ENCODE results near the gene WDR37.

Gene WDR37

DNA sequence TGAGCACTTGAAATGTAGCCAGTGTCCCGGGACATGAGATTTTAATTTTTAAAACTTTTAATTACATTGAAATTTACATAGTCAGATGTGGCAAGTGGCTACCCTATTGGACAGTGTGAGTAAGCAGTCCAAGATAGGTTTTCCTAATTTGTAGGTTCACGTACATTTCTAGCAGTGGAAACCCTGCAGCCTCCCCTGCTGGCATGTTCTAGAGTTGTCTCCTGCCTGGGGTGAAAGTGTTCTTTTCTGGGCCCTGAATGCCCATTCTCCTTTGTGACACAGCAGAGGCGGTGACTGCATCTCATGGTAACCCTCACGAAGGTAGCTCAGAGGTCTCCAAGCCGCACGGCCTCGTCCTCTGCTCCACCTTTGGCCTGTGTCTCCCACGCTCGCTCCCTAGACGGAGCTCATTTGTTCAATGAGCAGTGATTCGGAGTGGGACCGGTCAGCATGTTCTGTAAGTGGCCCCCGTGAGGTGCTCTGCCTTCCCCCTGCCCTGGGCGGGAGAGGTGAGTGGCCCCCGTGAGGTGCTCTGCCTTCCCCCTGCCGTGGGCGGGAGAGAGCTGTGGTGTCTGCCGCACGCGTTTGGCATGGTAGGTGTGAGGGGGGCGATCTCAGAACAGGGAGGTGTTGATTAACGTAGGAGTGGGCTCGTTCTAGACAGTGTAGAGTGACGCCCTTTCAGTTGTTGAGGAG lies 18.0 kb downstream of the WDR37 start:
- DNase-seq (ENCODE audit: low spot score), result peak; percentile 21

DNA sequence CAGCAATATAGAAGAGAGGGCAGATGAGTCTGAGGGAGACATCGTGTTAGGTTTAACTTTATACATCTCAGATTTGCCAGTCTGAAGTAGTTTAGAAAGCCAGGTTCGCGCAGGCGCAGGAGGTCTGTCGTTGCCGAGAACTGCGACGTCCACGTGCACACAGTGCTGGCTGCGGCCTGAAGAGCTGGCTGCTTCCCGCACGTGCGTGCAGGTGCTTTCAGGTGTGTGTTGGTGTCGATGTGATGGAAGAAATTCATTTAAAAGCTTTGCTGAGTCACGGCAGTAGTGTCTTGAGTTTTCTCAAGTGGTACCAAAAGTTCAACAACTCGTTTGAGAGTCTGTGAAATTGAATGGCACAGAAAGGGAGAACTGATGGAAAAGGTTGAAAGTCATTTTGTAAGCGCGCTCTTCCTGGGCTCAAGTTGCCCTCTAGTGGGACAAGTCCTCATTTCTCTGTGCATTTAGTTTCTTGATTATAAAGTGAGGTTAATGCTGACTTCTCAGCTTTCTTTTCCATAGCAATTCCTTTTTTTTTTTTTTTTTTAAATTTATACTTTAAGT lies 18.6 kb downstream of the WDR37 start:
- no peak for DNase-seq (ENCODE audit: low spot score)

DNA sequence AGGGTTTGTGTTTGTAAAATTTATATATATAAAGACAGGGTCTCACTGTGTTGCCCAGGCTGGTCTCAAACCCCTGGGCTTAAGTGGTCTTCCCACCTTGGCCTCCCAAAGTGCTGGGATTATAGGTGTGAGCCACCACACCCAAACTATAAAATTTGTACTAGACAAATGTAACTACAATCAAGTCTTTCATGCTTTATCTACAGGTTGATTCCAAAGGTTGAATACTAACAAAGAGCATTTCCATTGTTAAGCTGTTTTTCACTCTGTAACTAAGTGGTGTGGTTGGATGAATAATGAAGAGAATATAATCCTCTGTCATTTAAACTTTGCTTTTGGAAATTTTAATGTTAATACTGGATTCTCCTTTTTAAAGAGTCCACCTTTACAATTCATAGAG lies 22.5 kb downstream of the WDR37 start:
- DNase-seq (ENCODE audit: low spot score), result no peak

GRCh38 chr10:1083581-1083980 lies 27.4 kb downstream of the WDR37 start:
- no peak for DNase-seq (ENCODE audit: low spot score)

DNA sequence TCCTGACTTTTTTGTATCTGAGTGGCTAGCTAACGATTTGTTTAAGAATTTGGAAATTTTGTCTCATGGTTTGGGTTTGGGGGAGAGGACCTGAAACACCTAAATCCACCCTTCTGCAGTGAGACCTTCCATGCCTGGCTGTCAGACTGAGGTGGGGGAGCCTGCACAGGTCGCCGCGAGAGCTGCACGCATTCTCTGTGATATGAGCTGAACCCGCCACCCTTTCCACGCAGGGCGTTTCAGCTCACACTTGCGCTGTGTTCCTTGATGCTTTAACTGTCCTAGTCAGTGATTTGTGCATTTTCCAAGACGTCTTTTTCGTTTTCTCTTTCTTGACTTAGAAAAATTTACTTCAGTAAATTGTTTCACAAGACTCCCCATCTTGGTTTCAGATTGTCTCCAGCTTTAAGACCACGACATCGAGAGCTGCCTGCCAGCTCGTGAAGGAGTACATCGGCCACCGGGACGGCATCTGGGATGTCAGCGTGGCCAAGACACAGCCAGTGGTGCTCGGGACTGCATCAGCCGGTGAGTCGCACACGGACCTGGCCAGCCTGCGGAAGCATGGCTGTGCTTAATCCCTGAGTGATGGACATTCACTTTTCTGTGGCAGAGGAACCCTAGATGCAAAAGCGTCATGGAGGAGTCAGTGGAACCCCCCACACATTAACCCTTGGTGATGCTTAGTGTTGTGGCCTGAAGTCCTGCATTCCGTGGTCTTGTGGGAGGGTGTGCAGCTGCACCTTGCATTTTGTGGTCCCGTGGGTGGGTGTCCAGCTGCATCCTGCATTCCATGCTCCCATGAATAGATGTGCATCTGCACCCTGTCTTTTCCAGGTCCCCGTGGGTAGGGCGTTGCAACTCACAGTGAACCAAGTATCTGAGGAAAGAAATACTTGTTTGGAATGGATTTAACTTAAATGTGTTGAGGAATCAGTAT lies 28.1 kb downstream of the WDR37 start:
- no peak for DNase-seq (ENCODE audit: low spot score)

DNA sequence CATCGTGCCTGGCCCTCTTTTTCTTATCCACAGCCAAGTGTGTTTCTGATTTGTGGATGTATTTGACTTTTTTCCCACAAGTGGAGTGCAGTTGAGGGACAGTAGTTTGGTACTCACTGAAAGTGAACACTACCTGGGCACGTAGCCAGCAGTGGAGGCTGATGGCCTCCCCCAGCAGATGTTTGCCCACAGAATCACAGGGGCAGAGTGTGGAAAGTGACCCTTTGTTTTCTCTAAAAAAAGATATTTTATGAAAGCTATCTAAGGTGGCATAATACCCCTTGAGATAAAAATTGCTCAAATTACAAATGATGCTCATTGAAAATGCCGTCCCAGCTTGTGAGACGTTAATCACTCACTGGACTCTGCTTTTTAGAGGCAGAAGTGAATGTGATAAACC lies 29.1 kb downstream of the WDR37 start:
- DNase-seq (ENCODE audit: low spot score), result no peak

DNA sequence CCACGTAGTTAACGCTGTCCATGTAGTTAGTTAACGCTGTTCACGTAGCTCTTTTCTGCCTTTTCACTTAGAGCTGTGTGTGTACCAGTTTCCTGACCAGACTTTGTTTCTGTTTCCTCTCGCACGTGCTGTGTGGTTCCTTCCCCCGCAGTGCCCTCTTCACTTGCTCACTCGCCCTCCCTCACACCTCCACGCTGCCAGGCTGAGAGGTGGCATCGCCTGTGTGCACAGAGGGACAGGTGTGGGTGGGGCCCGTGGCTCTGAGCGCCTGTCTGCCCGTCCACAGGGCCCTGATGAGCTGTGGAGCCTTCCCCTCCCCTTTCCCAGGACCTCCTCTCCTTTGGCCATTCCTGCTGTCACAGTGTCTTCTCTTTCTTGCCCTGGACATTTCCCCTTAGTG lies 30.6 kb downstream of the WDR37 start:
- DNase-seq (ENCODE audit: low spot score), result no peak

DNA sequence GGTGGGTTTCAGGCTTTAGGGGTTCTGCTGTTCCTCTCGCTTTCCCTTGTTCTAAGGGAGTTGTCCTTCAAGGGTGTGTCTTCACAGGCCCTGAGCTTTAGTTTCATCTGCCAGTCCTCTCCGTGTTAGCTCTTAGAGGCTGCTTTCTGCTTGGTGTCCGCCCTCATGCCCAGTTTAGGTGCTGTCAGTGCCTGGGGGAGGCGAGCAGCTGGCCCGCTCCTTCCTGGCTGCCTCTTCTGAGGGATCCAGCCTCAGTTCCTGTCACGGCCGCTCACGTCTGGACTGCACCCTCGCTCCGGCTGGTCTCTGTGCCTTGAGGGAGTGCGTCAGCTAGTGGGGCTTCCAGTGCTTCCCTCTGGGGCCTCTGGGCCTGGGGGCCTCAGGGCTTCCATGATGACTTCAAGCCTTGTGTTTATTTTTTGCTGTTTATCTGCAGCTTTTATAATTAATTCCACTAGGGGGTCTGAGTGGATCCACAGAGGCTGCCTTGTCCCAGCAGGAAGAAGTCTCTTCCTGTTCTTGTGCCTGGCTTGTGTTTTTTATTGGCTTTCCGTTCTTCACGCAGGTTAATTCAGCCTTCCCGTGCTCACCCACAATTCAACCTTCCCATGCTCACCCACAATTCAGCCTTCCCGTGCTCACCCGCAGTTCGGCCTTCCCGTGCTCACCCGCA lies 33.0 kb downstream of the WDR37 start:
- no peak for DNase-seq (ENCODE audit: low spot score)

DNA sequence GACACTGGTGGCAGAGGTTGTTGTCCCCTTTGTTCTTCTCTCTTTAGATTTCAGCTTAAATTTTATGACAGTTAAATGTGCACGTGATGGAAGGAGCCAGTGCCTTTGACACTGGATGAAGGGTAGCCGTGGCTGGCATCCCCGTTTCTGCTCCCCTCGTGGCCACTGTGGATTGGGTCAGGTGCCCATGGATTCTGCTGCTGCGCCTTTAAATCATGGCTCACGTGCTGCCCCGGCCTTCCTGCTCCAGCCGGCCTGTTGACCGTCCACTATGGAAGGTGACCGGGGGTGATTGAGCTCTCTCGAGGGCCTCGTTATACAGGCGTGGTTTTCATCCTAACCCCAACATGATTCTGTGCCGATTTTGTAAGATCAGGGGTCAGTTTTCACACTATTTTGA lies 34.5 kb downstream of the WDR37 start:
- no peak for DNase-seq (ENCODE audit: low spot score)

GRCh38 chr10:1093696-1094095 lies 37.5 kb downstream of the WDR37 start:
- DNase-seq (ENCODE audit: low spot score), result no peak

DNA sequence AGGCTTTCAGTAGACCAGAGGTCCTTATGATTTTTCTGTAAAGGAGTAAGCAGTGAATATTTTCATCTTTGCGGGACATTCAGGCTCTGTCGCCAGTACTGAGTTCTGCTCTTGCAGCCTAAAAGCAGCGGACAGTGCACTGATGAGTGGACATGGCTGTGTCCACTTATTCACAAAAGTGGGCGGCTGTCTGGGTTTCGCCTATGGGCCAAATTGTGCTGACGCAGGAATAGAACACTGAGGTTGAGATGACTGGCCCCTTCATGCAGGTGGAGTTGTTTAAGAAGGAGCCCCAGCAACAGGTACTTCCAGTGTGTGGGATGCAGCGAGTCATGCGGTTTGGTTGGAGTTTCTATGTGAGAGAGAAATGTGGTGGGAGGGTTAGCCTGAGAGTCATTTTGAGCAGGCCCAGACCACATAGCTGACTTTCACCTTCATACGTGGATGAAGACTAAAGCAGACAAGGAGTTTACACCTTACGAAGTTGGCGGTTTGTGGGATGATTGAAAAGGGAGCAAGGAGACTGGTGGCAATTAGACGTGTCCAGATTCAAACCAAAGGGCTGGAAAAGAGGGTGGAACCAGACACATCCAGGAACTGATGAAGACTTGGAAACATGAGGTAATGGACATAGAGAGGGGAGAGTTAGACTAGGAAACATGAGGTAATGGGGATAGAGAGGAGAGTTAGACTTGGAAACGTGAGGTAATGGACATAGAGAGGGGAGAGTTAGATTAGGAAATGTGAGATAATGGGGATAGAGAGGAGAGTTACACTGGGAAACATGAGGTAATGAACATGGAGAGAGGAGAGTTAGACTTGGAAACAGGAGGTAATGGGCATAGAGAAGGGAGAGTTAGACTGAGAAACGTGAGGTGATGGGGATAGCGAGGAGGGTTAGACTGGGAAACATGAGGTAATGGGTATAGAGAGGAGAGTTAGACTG lies 38.2 kb downstream of the WDR37 start:
- DNase-seq (ENCODE audit: low spot score), result no peak

GRCh38 chr10:1095498-1095897 lies 39.3 kb downstream of the WDR37 start:
- no peak for DNase-seq (ENCODE audit: low spot score)

DNA sequence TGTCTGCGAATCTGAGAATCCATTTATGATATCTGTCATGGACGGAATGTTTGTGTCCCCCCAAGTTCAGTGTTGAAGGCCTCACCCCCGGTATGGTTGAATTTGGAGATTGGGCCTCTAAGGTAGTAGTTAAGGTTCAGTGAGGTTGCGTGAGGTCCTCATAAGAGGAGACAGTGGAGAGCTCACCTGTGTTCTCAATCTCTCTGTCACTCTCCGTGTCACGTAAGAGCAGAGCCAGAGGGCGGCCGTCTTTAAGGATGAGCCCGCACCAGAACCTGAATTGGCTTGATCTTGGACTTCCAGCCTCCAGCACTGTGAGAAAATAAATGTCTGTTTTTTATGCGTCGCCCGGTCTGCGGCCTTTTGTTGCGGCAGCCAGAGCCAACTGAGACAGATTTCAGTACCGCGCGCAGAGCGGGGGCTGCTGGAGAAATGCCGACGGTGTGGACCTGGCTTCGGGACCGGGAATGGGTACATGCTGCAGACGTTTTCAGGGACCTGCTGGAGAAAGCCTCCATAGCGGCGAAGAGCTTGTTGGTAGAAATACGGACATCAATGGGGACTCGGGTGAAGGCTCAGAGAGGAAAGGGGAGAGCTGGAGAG lies 40.2 kb downstream of the WDR37 start:
- no peak for DNase-seq (ENCODE audit: low spot score)

DNA sequence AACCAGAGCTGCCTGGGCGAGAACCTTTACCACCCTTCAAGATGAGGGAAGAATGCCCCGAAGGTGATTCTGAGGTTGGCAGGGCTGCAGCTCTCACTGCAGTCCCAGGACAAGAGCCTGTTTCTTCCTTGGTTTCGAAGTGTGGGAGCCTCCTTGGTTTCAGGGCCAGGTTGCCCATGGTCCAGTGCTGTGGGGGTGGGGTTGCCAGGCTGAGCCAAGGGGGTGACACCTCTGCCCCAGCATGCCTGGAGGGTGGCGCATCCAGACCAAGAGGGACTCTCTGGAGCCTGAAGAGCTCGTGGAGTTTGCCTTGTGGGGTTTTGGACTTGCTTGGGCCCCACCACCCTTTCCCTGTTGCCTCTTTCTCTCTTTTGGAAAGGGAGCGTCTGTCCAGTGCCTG lies 41.3 kb downstream of the WDR37 start:
- DNase-seq (ENCODE audit: low spot score), result no peak

- DNase-seq (ENCODE audit: low spot score), result no peak
Measured at GRCh38 chr10:1100143-1100542, 44.0 kb downstream of the WDR37 start.

DNA sequence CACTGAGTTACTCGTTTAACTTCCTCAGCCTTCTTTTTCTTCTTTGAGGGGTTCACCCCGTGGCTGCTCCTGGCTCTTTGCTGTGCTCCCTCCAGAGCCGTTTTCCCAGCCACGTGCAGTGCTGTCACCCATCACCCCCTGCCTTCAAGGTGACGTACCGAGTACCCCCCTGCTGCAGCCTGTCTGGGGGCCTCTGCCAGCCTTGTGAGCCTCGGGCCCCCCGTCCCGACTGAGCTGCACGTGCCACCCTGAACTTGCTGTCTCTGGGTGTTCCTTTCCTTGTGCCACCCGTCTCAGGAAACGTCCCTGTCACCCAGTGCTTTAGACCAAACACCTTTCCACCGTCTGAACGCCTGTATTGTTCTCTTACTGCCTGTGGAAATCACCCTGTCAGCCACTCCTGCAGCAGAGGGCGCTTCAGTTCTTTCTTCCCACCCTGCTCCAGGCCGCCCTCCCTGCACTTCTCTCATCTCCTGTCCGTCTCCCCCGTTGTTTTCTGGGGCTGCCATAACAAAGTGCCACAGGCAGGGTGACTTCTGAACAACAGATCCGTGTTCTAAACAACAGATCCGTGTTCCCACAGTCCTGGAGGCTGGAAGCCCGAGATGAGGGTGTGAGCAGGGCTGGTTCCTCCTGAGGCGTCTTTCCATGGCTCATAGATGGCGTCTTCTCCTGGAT lies 44.6 kb downstream of the WDR37 start:
- DNase-seq (ENCODE audit: low spot score), result no peak

DNA sequence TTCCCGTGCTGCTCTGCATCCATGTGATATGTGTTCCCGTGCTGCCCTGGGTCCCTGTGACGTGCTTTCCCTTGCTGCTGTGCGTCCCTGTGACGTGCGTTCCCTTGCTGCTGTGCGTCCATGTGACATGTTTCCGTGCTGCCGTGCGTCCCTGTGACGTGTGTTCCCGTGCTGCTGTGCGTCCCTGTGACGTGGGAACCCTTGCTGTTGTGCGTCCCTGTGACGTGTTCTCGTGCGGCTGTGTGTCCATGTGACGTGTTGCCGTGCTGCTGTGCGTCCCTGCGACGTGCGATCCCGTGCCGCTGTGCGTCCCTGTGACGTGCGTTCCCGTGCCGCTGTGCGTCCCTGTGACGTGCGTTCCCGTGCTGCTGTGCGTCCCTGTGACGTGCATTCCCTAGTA lies 45.8 kb downstream of the WDR37 start:
- DNase-seq (ENCODE audit: low spot score), result no peak

DNA sequence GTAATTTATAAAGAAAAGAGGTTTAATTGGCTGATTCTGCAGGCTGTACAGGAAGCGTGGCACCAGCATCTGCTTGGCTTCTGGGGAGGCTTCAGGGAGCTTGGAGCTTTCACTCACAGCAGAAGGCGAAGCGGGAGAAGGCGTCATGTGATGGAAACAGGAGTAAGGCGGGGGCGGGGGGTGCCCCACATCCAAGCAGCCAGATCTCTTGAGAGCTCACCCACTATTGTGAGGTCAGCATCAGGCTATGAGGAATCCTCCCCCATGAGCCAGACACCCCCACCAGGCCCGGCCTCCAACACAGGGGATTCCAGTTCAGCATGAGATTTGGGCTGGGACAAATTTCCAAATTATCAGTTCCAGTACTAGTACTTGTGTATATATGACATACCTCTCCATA lies 46.2 kb downstream of the WDR37 start:
- DNase-seq (ENCODE audit: low spot score), result no peak

- no peak for DNase-seq (ENCODE audit: low spot score)
Measured at GRCh38 chr10:1102831-1103230, 46.6 kb downstream of the WDR37 start.

DNA sequence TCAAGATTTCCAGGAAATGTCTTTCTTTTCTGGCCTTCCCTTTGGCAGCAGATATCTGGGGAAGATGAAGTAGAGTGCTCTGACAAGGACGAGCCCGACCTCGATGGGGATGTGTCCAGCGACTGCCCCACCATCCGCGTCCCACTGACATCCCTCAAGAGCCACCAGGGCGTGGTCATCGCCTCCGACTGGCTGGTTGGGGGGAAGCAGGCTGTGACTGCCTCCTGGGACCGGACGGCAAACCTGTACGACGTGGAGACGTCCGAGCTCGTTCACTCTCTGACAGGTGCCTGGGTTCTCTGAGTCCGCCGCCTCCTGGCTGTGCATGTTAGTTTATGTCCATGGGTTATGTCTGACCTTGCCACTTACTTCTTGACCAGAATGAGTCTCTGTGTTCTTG lies 47.4 kb downstream of the WDR37 start:
- no peak for DNase-seq (ENCODE audit: low spot score)
